GM12874 (cell line): ENCODE measurements around the gene SSBP1.

ENCODE experiments used
- CTCF ChIP-seq: IDR thresholded peaks from 2 replicates; pipeline ENCODE4 v1.5.1; 2011; ENCODE audit warnings: low read depth, mild to moderate bottlenecking, control low read depth, low read length, moderate library complexity; ENCODE audit not compliant: insufficient read depth

The SSBP1 gene

GRCh38 chr7:141704112-141704511 is 34.0 kb upstream of the SSBP1 start:
- no peak for TF ChIP-seq CTCF

DNA sequence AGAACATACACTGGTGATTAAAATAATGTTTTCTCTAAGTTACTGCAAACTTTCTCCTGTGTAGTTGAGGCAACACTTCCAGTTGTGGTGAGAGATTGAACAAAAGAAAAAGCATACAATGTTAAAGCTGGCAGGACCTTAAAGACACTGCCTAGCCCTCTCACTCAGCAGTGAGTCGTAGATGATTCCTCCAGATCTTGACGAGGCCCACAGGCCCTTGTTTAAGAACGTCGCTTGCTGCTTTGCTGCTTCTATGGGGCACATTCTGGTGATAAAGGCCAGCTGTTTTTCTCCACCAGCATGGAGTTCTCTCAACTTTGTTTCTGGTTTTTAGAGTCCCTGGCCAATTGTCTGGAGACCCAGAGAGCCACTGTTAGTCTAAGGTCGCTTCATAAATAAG is 33.4 kb upstream of the SSBP1 start:
- no peak for TF ChIP-seq CTCF

GRCh38 chr7:141706239-141707064 is 31.7 kb upstream of the SSBP1 start:
- no peak for TF ChIP-seq CTCF

DNA sequence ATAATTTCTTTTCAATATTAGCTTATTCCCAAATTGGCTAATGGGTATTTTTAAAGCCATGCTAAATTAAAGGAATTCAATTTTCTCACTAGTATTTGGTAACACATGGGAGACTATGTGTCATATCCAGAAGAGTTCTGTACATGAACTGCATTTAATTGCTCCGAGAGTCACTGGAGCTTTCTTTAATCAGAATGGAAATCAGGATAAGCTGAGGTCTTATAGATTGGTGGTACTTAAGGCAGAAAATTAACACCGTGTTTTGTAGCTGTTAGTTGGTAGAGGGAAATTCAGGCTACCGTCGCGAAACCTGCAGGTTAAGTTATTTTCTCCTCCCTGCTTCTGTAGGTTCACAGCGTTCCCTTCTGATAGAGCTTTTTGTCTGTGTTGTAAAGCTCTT is 29.8 kb upstream of the SSBP1 start, which contains the start of gene WEE2:
Gene WEE2, plus strand, starts transcription at position 3 of the 400 bp plus-strand sequence. CDS start 406 bp downstream, outside the sequence.
- TF ChIP-seq CTCF = no peak

DNA sequence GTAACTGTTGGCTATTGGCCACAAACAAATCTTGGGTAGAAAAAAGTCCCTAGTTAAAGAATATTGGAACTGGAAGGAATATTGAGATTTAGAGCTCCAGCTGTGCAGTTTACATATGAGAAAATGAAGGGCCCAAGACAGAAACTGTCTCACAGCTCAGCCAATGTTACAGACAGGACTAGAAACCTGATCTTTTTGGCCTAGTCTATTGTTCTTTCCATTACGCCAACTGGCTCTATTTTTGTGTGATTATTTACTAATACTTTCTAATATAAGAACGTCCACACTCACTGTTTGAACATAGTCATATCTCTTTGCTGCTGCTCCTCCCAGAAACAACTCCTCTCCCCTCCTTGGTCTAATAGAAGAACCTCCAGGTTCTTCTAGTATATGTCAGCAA is 28.8 kb upstream of the SSBP1 start:
- no peak for TF ChIP-seq CTCF

DNA sequence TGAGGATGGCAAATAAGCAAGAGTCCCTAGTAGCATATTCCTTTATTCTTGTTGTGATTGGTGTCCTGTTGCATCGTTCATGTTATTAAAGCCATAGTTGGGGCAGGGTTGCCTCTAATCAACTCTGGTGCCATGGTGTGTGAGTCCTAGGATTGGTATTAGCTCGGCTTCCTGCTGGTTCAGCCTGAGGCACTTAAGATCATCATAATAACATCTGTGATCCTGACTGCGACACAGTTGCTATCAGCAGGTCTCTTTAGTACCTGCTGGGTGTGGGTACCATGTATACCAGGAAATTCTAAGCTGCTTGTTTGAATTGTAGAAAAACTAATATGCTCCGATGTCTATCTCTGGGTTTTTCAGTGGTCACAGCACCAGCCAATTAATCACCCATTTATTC is 28.4 kb upstream of the SSBP1 start:
- TF ChIP-seq CTCF = no peak

DNA sequence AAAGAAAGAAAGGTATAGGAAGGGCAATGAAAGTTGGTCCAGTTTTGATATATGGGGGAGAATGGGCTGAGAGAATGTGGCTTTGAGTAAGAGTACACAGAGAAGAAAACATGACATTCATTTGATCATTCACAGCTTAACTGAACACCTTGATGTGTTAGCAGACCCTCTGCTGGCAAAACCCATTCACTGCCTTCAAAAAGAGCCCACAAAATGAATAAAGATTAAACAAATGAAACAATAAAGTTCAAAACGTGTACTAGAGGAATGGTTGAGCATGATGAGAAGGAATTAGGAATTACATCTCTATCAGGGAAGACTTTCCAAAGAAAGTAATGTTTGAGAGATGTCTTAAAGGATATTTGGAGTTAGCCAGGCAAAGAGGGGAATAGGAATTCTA is 27.9 kb upstream of the SSBP1 start:
- TF ChIP-seq CTCF = no peak
